ENCODE data around the gene RGS6. TPM values are rescaled to one million over a fixed set of nuclear protein-coding genes. Genes with fewer than 3 reads are reported as not detected.

RGS6 gene
- total RNA-seq, 2 donors from 2014 or later: 3.2 TPM; not detected in 1

GRCh38 chr14:72443991-72444441 is 511.8 kb downstream of the RGS6 start:
- DNase-seq (ENCODE audit: low spot score): no peak
- no peak overlapping the region for H3K4me3 ChIP-seq
- H3K27ac ChIP-seq: no peak overlapping the region
- no peaks in the 10 kb centered on the region for H3K9me3 ChIP-seq
- no peaks in the 10 kb centered on the region for H3K27me3 ChIP-seq (replicated peaks; ENCODE audit: insufficient read depth)
- WGBS: 62% methylated on average over 8 of the region's 8 CpGs
- H3K36me3 ChIP-seq: no peaks in the 10 kb centered on the region
- TF ChIP-seq POLR2A (IDR thresholded peaks at IDR 0.05) (no peak), POLR2AphosphoS5 (IDR thresholded peaks at IDR 0.05) (no peak), CTCF (IDR thresholded peaks at IDR 0.05) (no peak)
- intact Hi-C loops (cut with DNase I): no loop called here
- no peaks in the 10 kb centered on the region for H3K4me1 ChIP-seq (replicated peaks)

GRCh38 chr14:72444701-72445100 is 512.5 kb downstream of the RGS6 start:
- intact Hi-C loops (cut with DNase I): no loop called here
- Histone ChIP-seq H3K27ac (no peak overlapping the region), H3K4me1 (replicated peaks) (no peaks in the 10 kb centered on the region), H3K36me3 (no peaks in the 10 kb centered on the region), H3K4me3 (no peak overlapping the region), H3K9me3 (no peaks in the 10 kb centered on the region), H3K27me3 (replicated peaks; ENCODE audit: insufficient read depth) (no peaks in the 10 kb centered on the region)
- DNase-seq (ENCODE audit: low spot score): no peak
- TF ChIP-seq CTCF (IDR thresholded peaks at IDR 0.05) (no peak), POLR2A (IDR thresholded peaks at IDR 0.05) (no peak), POLR2AphosphoS5 (IDR thresholded peaks at IDR 0.05) (no peak)
- 80% methylated on average over 6 of the region's 6 CpGs for WGBS

- H3K27ac ChIP-seq: no peak overlapping the region
- no peaks in the 10 kb centered on the region for H3K4me1 ChIP-seq (replicated peaks)
- no peak overlapping the region for H3K4me3 ChIP-seq
- H3K36me3 ChIP-seq: no peaks in the 10 kb centered on the region
- no peaks in the 10 kb centered on the region for H3K27me3 ChIP-seq (replicated peaks; ENCODE audit: insufficient read depth)
- intact Hi-C loops (cut with DNase I): no loop called here
- DNase-seq (ENCODE audit: low spot score): no peak
- TF ChIP-seq CTCF (IDR thresholded peaks at IDR 0.05) (no peak), POLR2A (IDR thresholded peaks at IDR 0.05) (no peak), POLR2AphosphoS5 (IDR thresholded peaks at IDR 0.05) (no peak)
- H3K9me3 ChIP-seq: no peaks in the 10 kb centered on the region
- WGBS: 83% methylated on average over 2 of the region's 2 CpGs
Observed at GRCh38 chr14:72448212-72448611, 516.0 kb downstream of the RGS6 start.

- TF ChIP-seq POLR2A (IDR thresholded peaks at IDR 0.05): no peak
- no peak for TF ChIP-seq POLR2AphosphoS5 (IDR thresholded peaks at IDR 0.05)
- TF ChIP-seq CTCF (IDR thresholded peaks at IDR 0.05): no peak
- DNase-seq (ENCODE audit: low spot score): no peak
- Histone ChIP-seq H3K36me3 (no peaks in the 10 kb centered on the region), H3K27me3 (replicated peaks; ENCODE audit: insufficient read depth) (no peaks in the 10 kb centered on the region), H3K9me3 (no peaks in the 10 kb centered on the region), H3K4me1 (replicated peaks) (no peaks in the 10 kb centered on the region), H3K4me3 (no peak overlapping the region), H3K27ac (no peak overlapping the region)
- intact Hi-C loops (cut with DNase I): no loop called here
- 52% methylated on average over 7 of the region's 7 CpGs for WGBS
Observed at GRCh38 chr14:72450473-72451044, 518.3 kb downstream of the RGS6 start.
